Duodenal mucosa (tissue), 2 donors: ENCODE data around the gene GAS2L1.
"Not testable (repeated sequence)": the region's sequence is repeated elsewhere in the genome, so short reads cannot be mapped to it uniquely, and the experiment has no call there.

ENCODE experiments used
- H3K27ac ChIP-seq: one replicate; pipeline ENCODE4 v1.7.0; 2013; ENCODE audit warnings: low read depth, low read length
- H3K27me3 ChIP-seq, 2 donors: one replicate each; pipeline ENCODE4 v1.7.0; 2013; ENCODE audit warnings: low read length in 2 of 2, control low read depth in 1 of 2; ENCODE audit not compliant: insufficient read depth in 2 of 2, control insufficient read depth in 1 of 2
- H3K36me3 ChIP-seq, 2 donors: one replicate each; pipeline ENCODE4 v1.7.0; 2013; ENCODE audit warnings: low read length in 2 of 2, control low read depth in 1 of 2; ENCODE audit not compliant: insufficient read depth in 2 of 2, control insufficient read depth in 1 of 2
- H3K4me1 ChIP-seq, 2 donors: one replicate each; pipeline ENCODE4 v1.7.0; 2013; ENCODE audit warnings: low read length in 2 of 2, control low read depth in 1 of 2; ENCODE audit not compliant: insufficient read depth in 2 of 2, control insufficient read depth in 1 of 2
- H3K4me3 ChIP-seq, 2 donors: one replicate each; pipeline ENCODE4 v1.7.0; 2013; ENCODE audit warnings: low read length in 2 of 2, low read depth in 1 of 2
- H3K9ac ChIP-seq, 2 donors: one replicate each; pipeline ENCODE4 v1.7.0; 2013; ENCODE audit warnings: low read length in 2 of 2, low read depth in 1 of 2
- H3K9me3 ChIP-seq, 2 donors: one replicate each; pipeline ENCODE4 v1.7.0; 2013; ENCODE audit warnings: low read length in 2 of 2, control low read depth in 1 of 2; ENCODE audit not compliant: control insufficient read depth in 1 of 2

Gene GAS2L1

DNA sequence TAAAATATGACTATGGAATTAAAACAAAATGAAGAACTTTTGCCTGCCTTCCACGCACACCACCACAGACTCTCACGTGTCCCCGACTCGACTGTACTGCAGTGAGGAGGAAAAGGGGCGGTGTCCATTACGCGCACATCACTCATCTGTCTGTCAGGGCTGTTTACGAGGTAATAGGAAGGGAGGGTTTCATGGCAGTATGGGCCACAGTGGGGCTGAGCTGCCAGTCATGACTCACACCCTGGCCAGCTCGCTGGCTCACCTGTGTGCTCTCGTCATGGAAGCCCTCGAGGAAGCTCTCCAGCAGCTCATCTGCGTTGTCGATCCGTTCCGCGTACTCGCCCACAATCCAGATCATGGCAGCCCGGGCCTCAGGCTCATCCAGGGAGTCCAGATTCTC is 42.5 kb downstream of the GAS2L1 start:
- no peak overlapping the region for H3K27ac ChIP-seq
- H3K27me3 ChIP-seq = no peaks in the 10 kb centered on the region
- peaks cover 6 to 11% of the 10 kb centered on the region in 2 donors for H3K4me1 ChIP-seq
- no peaks in the 10 kb centered on the region for H3K9me3 ChIP-seq
- peaks cover 76 to 94% of the 10 kb centered on the region in 2 donors for H3K36me3 ChIP-seq
- H3K4me3 ChIP-seq = no peak overlapping the region
- H3K9ac ChIP-seq = no peak overlapping the region

DNA sequence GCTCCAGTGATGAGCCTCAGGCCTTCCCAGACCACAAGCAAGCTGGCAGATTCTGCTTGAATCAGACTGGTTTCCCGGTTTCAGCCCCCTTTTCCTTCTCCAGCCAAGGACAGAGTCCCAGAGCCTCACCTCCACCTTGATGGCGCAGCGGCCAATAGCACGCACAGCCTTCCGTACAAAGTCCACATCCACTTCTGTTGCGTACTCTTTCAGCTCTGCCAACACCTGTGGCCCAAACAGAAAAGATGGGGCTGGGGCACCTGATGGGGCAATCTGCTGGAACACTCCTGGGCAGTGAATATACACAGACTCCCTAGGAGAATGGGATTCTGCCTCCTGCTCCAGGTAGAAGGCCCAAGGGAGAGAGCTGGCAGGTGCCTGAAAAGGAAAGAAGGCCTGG is 44.6 kb downstream of the GAS2L1 start:
- no peak overlapping the region for H3K27ac ChIP-seq
- H3K4me3 ChIP-seq = no peak overlapping the region
- no peak overlapping the region for H3K9ac ChIP-seq
- H3K27me3 ChIP-seq = no peaks in the 10 kb centered on the region
- H3K4me1 ChIP-seq = peaks cover 6 to 11% of the 10 kb centered on the region in 2 donors
- no peaks in the 10 kb centered on the region for H3K9me3 ChIP-seq
- H3K36me3 ChIP-seq = peaks cover 82 to 99% of the 10 kb centered on the region in 2 donors

DNA sequence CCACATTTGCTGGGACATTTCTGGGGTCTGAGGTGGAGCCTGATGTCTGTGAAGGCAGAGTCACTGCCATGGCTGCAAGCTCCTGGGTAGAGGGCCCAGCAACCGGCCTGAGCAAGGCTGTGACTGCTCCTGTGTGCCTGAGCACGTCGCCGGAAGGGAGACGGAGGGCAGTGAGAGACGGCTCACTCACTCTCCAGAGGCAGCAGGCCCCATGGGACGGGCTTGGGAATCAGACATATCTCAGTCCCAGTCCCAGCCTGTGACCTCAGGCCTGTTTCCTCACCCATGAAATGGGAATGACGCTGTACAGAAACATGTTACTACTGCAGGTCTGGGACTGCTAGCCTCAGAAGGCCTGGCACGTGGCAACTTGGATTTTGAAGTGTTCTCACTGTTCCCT is 45.4 kb downstream of the GAS2L1 start:
- Histone ChIP-seq H3K27me3 (no peaks in the 10 kb centered on the region), H3K36me3 (peaks cover 73 to 99% of the 10 kb centered on the region in 2 donors), H3K9me3 (no peaks in the 10 kb centered on the region), H3K27ac (no peak overlapping the region), H3K4me1 (peaks cover 6 to 11% of the 10 kb centered on the region in 2 donors), H3K9ac (no peak overlapping the region), H3K4me3 (no peak overlapping the region)

DNA sequence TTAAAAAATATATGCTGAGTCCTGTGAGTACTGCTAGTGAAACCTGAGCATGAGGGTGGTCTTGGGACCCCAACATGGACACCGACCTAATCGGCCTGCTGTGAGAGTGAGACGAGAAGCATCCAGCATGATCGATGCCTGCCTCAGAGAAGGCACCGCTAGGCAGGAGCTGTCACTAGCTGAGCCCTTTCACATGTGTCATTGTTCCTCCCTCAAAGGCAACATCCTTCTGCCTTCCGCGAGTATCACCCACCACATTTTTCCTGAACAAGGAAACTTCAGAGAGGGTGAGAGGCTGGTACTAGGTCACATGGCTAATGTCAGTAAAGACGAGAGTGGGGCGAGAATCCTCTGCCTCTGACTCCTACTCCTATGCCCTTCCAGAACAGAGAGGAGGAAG is 46.3 kb downstream of the GAS2L1 start:
- H3K4me3 ChIP-seq = no peak overlapping the region
- H3K36me3 ChIP-seq = peaks cover 66 to 91% of the 10 kb centered on the region in 2 donors
- no peaks in the 10 kb centered on the region for H3K9me3 ChIP-seq
- peaks cover 6 to 11% of the 10 kb centered on the region in 2 donors for H3K4me1 ChIP-seq
- H3K27me3 ChIP-seq = no peaks in the 10 kb centered on the region
- H3K9ac ChIP-seq = no peak overlapping the region
- no peak overlapping the region for H3K27ac ChIP-seq

DNA sequence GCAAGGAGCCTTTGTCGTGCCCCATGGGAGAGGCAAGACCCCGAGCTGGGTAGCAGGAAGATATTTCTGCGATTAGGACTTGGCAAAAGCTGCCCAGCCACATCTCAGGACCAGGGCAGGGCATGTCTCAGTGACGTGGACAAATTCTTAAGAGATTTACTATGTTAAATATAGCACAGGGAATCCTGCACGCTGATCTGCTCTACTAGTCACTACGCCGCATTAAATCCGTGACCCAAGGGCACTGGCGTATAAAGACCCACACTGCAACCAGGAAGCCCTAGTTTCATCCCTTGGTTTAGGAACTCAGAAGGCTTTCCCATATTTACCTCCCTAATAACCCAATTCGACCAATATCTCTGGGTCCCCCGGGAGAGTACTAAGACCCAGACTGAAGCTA is 46.8 kb downstream of the GAS2L1 start:
- H3K36me3 ChIP-seq = peaks cover 66 to 91% of the 10 kb centered on the region in 2 donors
- no peak overlapping the region for H3K9ac ChIP-seq

DNA sequence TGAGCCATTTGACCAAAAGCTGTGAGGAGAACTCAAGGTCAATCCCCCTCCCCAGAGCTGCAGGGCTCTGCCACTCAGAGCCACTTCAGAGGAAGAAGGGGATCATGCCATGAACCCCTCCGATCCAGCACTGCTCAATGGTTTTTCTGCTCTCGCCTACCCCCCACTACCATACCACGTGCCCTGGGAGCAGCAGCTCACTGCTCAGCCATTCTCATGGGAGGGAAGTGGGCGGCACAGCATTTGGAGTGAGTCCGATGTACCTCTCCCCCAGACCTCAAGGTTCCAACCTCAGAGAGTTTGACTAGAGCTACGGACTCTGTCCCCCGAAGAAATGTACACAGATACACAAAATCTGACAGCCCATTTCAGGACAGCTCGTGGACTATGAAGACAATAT is 47.4 kb downstream of the GAS2L1 start:
- H3K4me1 ChIP-seq = peaks cover 6 to 11% of the 10 kb centered on the region in 2 donors
- H3K36me3 ChIP-seq = peaks cover 63 to 91% of the 10 kb centered on the region in 2 donors
- H3K4me3 ChIP-seq = no peak overlapping the region
- no peak overlapping the region for H3K9ac ChIP-seq
- H3K27me3 ChIP-seq = no peaks in the 10 kb centered on the region
- H3K27ac ChIP-seq = no peak overlapping the region
- no peaks in the 10 kb centered on the region for H3K9me3 ChIP-seq

More for the DNA sequence above, 46.8 kb downstream of the GAS2L1 start:
- H3K4me3 ChIP-seq = no peak overlapping the region
- H3K27me3 ChIP-seq = no peaks in the 10 kb centered on the region
- H3K27ac ChIP-seq = no peak overlapping the region
- peaks cover 6 to 11% of the 10 kb centered on the region in 2 donors for H3K4me1 ChIP-seq
- no peaks in the 10 kb centered on the region for H3K9me3 ChIP-seq

DNA sequence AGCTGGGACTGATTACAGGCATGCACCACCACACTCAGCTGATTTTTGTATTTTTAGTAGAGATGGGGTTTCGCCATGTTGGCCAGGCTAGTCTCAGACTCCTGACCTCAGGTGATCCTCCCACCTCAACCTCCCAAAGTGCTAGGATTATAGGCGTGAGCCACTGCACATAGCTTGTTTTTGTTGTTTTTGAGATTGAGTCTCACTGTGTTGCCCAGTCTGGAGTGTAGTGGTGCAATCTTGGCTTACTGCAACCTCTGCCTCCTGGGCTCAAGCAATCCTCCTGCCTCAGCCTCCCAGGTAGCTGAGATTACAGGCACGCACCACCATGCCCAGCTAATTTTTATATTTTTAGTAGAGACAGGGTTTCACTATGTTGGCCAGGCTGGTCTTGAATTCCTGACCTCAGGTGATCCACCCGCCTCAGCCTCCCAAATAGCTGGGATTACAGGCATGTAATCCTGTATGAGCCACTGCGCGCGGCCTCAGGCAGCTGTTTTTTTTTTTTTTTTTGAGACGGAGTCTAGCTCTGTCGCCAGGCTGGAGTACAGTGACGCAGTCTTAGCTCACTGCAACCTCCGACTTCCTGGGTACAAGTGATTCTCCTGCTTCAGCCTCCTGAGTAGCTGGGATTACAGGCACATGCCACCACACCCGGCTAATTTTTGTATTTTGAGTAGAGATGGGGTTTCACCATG is 50.9 kb downstream of the GAS2L1 start:
- H3K4me3 ChIP-seq, H3K4me1 ChIP-seq, H3K27me3 ChIP-seq, H3K9me3 ChIP-seq, H3K9ac ChIP-seq, H3K27ac ChIP-seq: not testable (repeated sequence)
- peaks cover 38 to 68% of the 10 kb centered on the region in 2 donors for H3K36me3 ChIP-seq

DNA sequence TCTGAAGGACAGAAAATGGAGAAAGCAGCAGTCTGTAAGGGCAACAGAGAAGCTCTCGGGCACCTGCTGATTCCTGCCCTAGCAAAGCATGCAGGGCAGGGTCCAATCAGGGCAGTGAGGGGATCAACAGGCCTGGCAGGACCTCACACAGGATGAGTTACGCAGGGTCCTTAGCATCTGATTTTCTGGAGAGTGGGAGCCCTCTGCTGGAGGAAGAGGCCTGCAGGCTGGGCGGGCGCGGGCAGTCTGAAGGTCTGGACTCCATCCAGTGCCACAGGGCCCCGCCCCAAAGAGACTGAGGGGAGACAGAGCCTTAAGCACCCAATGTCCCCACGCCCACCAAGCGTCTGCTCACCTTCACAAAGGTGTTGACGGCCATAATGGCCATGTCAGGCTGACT is 53.0 kb downstream of the GAS2L1 start:
- H3K36me3 ChIP-seq = peaks cover 20 to 49% of the 10 kb centered on the region in 2 donors
- H3K27ac ChIP-seq = no peak overlapping the region
- H3K9ac ChIP-seq = no peak overlapping the region

More for the DNA sequence above, 53.0 kb downstream of the GAS2L1 start:
- Histone ChIP-seq H3K4me3 (no peak overlapping the region), H3K4me1 (peaks cover 0 to 5% of the 10 kb centered on the region in 2 donors), H3K27me3 (no peaks in the 10 kb centered on the region), H3K9me3 (no peaks in the 10 kb centered on the region)
